NCI-H748 (cell line): Measurements from ENCODE around the gene FGFRL1.
A peak's percentile ranks its signal among the peaks of the same experiment; 100 is the strongest.

Source experiments
- DNase-seq: peaks from one replicate; lab custom pipeline; 2025; ENCODE audit not compliant: unreplicated experiment; lab: John Stamatoyannopoulos, UW

FGFRL1 gene

DNA sequence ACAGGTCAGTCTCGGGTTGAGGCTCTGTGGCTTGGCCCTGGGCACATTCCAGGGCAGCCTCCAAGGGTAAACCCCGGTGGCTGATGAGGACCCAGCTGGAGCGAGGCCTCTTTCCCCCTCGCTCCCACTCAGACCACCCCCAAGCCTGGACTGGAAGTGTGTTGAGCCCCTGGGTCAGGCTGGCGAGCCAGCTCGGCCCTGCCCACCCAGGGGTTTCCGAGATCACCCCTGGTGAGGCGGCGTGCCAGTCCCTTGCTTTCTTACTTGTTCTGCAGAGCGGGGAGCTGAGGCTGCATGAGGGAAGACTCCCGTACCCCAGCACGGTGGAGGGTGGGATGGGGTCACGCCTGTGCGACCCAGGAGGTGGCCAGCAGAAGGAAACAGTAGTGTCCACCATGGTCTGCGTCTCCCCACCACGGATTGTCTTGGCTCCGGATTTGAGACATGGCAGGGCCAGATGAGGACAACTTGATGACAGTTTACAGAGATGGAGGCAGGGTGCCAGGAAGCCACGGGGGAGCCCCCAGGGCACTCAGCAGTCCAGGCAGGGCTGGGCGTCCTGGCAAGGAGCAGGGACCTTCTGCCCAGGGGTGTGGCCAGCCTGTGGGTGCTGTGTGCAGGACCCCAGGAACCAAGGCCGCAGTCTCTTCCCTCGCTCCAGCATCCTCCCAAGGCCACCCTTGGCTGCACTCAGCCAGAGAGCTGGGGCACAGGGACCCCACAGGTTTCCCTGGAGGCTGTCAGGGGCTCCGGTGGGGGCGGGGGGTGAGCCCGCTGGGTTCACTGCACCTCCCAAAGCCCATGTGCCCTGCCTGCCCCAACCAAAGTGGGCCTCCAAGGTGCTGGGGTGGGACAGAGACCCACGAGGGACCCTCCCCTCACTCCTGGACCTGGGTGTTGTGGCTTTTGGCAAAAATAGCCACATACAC, 6.6 kb upstream of the FGFRL1 start:
- no peak for DNase-seq

DNA sequence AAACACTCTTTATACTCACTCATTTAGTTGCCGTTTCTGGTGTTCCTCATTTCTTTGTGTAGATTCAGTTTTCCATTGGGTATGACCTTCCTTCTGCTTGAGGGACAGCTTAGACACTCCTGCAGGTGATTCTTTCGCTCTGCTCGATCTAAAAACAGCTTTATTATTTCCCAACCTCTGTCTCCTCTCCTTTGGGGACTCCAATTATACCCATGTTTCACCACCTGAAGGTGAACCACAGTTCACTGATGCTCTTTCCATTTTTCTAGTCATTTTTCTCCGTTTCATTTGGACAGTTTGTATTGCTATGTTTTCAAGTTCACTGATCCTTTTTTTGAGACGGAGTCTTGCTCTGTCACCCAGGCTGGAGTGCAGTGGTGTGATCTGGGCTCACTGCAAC, 4.6 kb upstream of the FGFRL1 start:
- DNase-seq, result no peak

GRCh38 chr4:1008840-1009541, 2.4 kb upstream of the FGFRL1 start:
- DNase-seq, result peak; percentile 12

GRCh38 chr4:1009542-1010394, 1.7 kb upstream of the FGFRL1 start:
- peak; percentile 44 for DNase-seq

- DNase-seq, result peak; percentile 60
Measured at GRCh38 chr4:1010395-1011021, 918 bp upstream of the FGFRL1 start.

- DNase-seq, result no peak
Measured at GRCh38 chr4:1011666-1012033, 224 bp downstream of the FGFRL1 start.

DNA sequence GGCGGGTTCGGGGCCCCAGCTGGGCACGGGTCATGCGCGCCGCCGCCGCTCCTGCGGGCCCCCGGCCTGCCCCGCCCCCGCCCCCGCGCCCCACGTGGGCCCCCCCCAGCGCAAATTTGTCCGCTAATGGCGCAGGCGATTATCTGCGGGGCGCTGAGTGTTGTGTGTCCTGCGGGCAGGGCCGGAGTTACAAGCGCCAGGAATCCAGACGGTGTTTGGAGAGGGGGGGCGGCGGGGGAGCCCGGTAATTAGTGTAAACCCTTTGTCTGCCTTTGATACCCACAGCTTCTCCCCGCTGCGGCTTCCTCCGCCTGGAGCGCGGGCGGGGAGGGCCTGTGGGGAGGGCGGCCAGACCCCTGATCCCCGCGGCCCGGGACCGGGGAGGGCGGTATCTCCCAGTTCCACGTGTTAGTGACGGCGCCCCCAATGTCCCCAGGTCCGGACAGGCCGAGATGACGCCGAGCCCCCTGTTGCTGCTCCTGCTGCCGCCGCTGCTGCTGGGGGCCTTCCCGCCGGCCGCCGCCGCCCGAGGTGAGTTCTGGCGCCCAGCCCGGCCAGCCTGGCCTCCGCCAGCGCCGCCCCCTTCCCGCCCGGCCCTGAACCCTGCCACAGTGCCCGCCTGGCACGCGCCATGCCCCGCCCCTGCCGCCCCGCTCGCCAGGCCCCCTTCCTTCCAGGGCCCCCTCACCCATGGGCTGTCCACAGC, 761 bp downstream of the FGFRL1 start:
- DNase-seq, result peak; percentile 36

- DNase-seq, result no peak
Measured at GRCh38 chr4:1013225-1014073, 2.0 kb downstream of the FGFRL1 start.

DNA sequence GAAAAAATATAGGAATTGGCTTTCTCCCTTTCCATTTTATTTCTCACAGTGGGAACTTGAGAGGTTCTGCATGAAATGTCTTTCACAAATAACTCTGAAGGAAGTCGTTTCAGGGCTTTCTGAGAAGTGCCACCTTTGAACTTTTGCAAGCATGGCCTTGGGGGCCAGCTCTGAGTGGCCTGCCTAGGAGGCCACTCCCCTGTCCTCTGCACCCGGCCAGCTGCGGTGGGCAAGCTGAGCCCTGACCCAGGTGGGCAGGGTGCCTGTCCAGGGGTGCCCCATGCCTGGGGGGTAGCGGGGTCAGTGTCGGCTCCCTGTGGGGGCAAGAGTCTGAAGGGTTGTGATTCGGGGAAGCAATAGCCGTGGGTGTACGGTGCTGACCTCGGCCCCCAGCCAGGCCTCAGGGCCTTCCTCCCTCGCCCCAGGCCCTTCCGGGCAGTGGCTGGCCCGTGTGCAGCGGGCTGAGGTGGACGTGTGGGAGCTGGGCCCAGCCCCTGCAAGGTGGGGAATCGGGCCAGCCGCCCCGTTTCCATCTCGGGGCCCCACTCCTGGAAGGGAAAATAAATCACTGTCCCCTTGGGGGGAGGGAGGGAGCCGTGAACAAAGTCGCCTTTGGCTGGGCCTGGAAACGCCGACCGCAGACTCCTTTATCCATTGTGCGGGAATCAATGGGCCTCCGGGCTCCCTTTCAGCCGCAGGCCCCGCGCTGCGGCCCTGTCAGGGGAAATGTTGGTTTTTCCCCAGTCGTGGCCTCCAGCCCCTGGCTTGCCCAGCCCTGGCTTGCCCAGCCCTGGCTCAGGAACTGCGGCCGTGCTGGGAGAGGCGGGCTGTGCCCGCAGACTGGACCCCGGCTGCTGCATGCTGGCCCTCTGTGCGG, 3.1 kb downstream of the FGFRL1 start:
- no peak for DNase-seq

DNA sequence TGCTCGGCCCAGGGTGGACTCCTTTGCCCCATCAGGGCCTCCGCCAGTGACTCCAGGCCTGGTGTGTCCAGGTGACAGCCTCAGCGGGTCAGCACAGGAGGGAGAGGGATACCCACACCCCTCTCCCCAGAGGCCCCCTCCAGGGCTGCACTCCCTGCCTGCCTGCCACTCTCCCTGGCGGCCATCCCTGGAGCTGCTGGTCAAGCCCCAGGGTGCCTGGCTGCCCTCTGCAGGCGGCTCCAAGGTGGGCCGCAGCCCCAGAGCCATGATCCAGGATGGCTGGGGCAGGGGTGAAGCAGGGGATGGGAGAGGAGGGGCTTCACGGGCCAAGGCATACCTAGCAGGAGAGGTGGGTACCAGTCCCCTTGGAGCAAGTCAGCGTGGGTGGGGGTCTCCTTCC, 3.8 kb downstream of the FGFRL1 start:
- no peak for DNase-seq

DNA sequence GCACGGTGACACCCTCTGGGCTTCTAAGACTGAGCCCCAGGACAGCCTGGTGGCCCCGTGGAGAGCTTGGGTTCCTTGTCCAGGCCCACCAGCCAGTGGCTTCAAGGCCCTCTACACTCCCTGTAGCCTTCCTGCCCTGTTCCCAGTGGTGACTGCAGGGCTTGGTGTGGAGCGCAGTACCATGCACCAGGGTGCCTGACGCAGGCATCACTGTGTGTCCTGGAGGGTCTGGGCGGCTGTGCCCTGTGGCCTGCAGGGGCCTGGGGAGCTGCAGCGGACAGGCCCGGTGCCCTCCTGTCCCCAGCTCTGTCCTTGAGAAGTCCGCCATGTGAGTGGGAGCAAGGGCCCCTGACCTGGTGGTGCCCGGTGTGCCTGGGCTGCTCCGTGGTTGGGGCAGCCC, 4.3 kb downstream of the FGFRL1 start:
- no peak for DNase-seq

DNA sequence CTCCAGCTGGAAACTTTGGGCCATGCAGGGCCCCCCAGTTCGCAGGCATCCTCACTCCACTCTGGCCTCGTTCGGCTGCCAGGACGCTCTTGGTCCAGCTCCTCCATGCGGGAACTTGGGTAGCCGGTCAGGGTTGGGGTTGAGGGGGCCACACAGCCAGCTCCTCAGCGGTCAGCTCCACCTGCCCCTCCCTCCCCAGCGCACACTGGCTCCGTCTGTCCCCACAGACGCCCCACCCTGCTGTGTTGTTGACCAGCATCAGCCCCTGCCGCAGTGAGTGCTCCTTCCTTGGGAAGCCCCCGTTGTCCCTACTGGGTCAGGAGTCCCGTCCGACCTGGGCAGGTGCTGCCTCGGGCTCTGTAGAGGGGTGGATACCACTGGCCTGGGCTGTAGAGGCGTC, 5.8 kb downstream of the FGFRL1 start:
- no peak for DNase-seq

- DNase-seq, result no peak
Measured at GRCh38 chr4:1017706-1018105, 6.3 kb downstream of the FGFRL1 start.

DNA sequence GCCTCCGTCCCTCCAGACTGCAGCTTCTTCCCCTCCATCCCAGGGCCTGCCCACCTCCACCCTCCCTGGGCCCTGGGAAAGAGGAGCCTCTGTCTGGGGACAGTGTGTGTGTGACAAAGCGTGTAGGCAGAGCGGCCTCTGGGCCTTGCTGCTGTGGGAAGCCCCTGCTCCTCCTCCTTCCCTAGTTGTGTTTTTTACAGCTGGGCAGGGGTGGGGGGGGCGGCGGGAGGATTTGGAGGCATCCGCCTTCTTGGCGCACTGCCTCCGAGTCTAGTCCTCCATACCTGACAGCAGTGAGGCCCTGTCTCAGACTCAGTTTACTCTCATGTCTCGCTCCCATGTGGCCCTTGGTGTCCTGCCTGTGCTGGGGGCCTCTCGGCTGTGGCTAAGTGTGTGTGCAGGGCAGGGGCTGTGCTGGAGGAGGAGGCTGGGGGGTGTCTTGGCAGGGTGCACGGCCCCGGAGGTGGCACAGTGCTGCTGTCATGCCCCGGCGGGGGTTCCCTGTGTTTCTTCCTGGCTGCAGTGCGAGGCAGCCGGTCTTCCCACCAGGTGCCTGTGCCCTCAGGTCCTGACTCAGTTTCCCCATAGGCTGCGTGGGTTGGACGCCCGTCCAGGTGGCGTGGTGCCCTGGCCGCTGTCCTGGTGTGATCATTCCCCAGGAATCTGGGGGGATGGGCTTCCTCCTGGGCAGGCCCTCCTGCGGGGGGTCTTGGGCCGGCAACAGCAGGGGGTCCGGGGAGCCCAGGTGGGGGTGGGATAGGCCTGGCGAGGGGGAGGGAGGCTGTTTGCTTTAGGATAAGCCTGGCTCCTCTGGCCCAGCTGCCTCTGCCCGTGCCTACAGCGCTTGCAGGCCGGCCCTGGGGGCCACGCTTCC, 7.0 kb downstream of the FGFRL1 start:
- no peak for DNase-seq

- DNase-seq, result no peak
Measured at GRCh38 chr4:1019320-1019719, 7.9 kb downstream of the FGFRL1 start.

DNA sequence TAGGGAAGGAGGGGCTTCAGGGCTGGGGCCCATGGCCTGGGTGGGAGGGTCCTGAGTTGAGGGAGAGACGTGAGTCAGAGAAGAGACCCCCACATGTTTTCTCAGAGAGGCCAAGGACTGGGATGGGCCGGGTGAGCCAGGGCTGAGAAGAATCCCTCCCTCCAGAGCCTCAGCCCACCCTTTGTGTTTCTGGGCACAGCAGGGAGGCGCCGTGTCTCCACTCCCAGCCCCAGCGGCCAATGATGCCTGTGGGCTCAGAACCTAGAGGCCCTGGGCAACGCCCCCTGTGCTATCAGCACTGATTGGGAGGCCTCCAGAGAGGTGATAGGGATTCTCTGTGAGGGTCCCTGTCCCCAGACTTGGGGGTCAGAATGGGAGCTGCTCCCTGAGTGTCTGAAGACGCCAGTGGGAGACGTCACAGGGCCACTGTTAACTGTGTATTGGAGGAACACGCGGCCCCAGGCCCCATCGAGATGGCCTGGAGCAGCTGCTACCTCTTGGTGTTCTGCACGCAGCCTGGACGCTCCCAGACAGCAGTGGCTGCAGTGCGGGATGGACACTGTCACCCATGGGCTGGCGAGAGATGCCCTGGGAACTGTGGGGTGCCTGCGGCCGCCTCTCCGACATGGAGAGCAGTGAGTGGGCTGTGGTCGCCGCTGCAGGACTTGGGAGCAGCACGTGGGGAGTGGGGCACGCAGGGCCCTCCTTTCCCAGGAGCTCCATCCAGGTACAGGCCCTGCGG, 8.5 kb downstream of the FGFRL1 start:
- no peak for DNase-seq
